LNCaP clone FGC (cell line): ENCODE results near the gene PPP2R5C.

ENCODE experiments used
- DNase-seq: peaks from one replicate; pipeline ENCODE4 v3.0.0-alpha.2; 2011; ENCODE audit warnings: low read depth
- H3K4me3 ChIP-seq: 2 replicates; pipeline ENCODE4 v1.5.1; 2011; ENCODE audit warnings: mild to moderate bottlenecking, low read depth, low read length, control low read depth
- CTCF ChIP-seq: IDR thresholded peaks from 2 replicates; pipeline ENCODE4 v1.5.1; 2012; ENCODE audit warnings: mild to moderate bottlenecking; ENCODE audit not compliant: control insufficient read depth, insufficient read depth; ENCODE audit errors: extremely low read depth

PPP2R5C gene

GRCh38 chr14:101813833-101814232 lies 52.3 kb downstream of the PPP2R5C start:
- no peak overlapping the region for H3K4me3 ChIP-seq
- TF ChIP-seq CTCF: no peak
- no peak for DNase-seq

- no peak for DNase-seq
- H3K4me3 ChIP-seq: no peak overlapping the region
- no peak for TF ChIP-seq CTCF
Observed at GRCh38 chr14:101814934-101815333, 53.4 kb downstream of the PPP2R5C start.

- H3K4me3 ChIP-seq: no peak overlapping the region
- no peak for TF ChIP-seq CTCF
- no peak for DNase-seq
Observed at GRCh38 chr14:101815994-101816393, 54.5 kb downstream of the PPP2R5C start.

GRCh38 chr14:101817501-101818001 lies 56.0 kb downstream of the PPP2R5C start:
- H3K4me3 ChIP-seq: no peak overlapping the region
- no peak for DNase-seq
- TF ChIP-seq CTCF: no peak

- DNase-seq: no peak
- no peak for TF ChIP-seq CTCF
- no peak overlapping the region for H3K4me3 ChIP-seq
Observed at GRCh38 chr14:101819251-101819990, 57.9 kb downstream of the PPP2R5C start.

- no peak for TF ChIP-seq CTCF
- no peak for DNase-seq
- H3K4me3 ChIP-seq: no peak overlapping the region
Observed at GRCh38 chr14:101820283-101820798, 58.8 kb downstream of the PPP2R5C start.
